Measurements from ENCODE around the gene LLPH. TPM values are rescaled to one million over a fixed set of nuclear protein-coding genes. Genes with fewer than 3 reads are reported as not detected.

The LLPH gene
- total RNA-seq, 2 donors from 2014 or later: 7.0 to 10.1 TPM

DNA sequence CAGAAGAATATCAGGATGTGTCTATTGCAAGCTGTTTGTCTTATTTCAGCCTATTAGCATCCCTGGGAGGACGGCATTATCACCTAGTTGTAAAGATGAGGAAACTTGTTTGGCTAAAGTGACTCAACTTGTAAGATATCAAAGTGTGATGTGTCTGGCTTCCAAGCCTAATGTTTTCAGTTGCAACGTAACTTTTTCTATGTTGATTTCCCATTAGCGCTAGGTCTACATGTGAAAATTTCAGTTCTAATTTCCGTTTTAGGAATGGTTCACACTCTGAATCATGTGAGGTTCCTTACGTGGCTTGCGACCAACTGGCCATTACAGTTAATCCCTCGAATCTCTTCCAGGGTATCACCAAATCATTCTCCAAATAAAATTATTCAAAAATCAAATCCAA is 58.0 kb downstream of the LLPH start:
- TF ChIP-seq, protein P1, sequence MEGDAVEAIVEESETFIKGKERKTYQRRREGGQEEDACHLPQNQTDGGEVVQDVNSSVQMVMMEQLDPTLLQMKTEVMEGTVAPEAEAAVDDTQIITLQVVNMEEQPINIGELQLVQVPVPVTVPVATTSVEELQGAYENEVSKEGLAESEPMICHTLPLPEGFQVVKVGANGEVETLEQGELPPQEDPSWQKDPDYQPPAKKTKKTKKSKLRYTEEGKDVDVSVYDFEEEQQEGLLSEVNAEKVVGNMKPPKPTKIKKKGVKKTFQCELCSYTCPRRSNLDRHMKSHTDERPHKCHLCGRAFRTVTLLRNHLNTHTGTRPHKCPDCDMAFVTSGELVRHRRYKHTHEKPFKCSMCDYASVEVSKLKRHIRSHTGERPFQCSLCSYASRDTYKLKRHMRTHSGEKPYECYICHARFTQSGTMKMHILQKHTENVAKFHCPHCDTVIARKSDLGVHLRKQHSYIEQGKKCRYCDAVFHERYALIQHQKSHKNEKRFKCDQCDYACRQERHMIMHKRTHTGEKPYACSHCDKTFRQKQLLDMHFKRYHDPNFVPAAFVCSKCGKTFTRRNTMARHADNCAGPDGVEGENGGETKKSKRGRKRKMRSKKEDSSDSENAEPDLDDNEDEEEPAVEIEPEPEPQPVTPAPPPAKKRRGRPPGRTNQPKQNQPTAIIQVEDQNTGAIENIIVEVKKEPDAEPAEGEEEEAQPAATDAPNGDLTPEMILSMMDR (IDR thresholded peaks at IDR 0.05): no peak
- H3K9me3 ChIP-seq: no peaks in the 10 kb centered on the region
- H3K4me3 ChIP-seq: no peak overlapping the region
- H3K27me3 ChIP-seq: no peaks in the 10 kb centered on the region
- H3K4me1 ChIP-seq: no peaks in the 10 kb centered on the region
- DNase-seq (ENCODE audit: low spot score): no peak
- no peaks in the 10 kb centered on the region for H3K36me3 ChIP-seq
- H3K27ac ChIP-seq: no peak overlapping the region

DNA sequence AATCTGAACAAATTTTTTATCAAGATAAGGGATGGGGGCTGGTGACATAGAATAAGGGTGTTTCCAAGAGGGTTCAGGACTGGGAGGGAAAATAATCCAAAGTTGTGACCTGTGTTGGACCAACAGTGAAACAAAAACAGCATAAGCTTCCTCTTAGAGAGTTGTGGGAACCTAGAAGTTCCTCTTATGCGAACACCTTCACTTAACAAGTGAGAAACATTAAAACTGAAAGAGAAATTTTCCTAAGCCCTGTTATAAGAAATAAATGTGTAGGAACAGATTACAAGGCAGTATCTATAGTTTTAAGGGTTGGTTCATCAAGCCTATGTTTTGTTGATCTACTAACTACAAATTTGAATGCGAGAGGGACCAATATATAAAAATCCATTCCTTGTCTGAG is 58.4 kb downstream of the LLPH start:
- no peak for DNase-seq (ENCODE audit: low spot score)
- TF ChIP-seq, protein P1 (IDR thresholded peaks at IDR 0.05): no peak
- no peaks in the 10 kb centered on the region for H3K4me1 ChIP-seq
- no peaks in the 10 kb centered on the region for H3K36me3 ChIP-seq
- no peaks in the 10 kb centered on the region for H3K9me3 ChIP-seq
- no peak overlapping the region for H3K4me3 ChIP-seq
- no peak overlapping the region for H3K27ac ChIP-seq
- H3K27me3 ChIP-seq: no peaks in the 10 kb centered on the region

DNA sequence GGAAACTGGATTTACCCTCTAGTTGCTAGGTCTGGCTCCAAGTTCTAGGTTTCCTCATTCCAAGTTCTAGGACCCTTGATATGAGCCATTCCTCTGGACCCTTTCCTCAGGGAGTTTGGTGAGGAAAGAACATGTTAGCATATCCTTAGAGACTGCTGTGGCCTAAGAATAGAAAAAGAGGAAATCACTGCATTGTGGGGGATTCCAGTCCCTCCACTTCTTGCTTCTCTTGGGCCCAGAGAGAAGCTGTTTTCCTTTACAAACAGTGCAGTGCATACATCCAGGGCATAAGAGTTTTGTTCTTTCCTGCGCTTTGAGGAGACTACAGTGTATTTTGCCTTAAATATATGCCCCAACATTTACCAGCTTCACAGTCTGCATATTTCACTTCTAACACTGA is 59.0 kb downstream of the LLPH start:
- Histone ChIP-seq H3K9me3 (no peaks in the 10 kb centered on the region), H3K36me3 (no peaks in the 10 kb centered on the region), H3K27ac (no peak overlapping the region), H3K27me3 (no peaks in the 10 kb centered on the region), H3K4me3 (no peak overlapping the region), H3K4me1 (no peaks in the 10 kb centered on the region)
- DNase-seq (ENCODE audit: low spot score): no peak
- TF ChIP-seq, protein P1 (IDR thresholded peaks at IDR 0.05): no peak

DNA sequence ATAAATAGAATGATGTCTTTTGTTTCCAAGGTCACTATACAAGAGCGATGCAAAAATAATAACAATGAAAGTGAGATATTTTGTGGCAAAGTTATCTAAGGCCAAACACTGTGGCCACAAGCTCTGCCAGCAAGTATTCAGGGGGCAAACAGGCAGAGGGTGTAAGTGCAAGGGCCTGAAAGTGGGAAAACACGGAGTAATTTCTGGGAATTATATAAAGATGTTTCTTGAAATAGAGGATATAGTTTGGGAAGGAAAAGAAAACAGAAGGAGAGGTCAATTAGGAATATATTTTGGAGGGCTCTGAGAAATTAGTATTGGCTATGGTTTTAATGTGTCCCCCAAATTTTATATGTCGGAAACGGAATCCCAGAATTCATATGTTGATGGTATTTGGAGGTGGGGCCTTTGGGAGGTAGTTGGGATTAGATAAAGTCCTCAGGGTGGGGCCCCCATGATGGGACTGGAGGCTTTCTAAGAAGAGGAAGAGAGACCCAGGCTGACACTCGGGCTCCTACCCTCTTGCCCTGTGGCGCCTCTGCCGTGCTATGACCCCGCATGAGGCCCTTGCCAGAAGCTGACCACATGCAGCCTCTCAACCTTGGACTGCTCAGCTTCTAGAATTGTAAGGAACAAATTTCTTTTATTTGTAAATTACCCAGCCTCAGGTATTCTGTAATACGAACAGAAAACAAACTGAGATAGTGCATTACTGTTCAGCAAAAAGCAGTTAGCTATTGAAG is 60.0 kb downstream of the LLPH start:
- no peaks in the 10 kb centered on the region for H3K9me3 ChIP-seq
- no peak overlapping the region for H3K27ac ChIP-seq
- H3K36me3 ChIP-seq: no peaks in the 10 kb centered on the region
- TF ChIP-seq, protein P1 (IDR thresholded peaks at IDR 0.05): no peak
- H3K4me3 ChIP-seq: no peak overlapping the region
- H3K27me3 ChIP-seq: no peaks in the 10 kb centered on the region
- H3K4me1 ChIP-seq: no peaks in the 10 kb centered on the region
- no peak for DNase-seq (ENCODE audit: low spot score)

DNA sequence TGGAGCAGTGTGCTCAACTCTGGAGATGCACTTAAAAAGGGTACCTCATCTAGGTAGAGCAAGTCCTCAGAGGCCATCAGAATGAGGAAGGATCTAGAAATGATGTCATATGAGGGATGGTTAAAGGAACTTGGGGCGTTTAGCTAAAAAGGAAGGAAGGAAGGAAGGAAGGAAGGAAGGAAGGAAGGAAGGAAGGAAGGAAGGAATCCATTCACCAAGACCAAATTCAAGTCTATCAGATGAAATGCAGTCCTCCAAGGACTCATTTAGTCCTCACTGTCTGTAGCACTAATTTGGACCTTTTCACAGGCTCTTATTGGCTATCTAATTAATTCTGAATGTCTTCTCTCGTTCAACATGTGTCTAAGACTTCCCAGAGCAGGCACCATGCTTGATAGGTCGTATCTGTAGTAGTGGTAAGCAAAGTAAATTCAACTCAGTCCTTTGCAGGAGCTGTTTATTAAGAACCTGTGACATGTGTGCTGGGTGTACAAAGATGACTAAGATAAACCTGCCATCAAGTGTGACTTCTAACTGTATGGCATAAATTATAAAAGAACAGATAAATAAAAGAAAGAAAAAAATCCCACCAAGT is 63.5 kb downstream of the LLPH start:
- H3K27ac ChIP-seq: no peak overlapping the region
- no peak for DNase-seq (ENCODE audit: low spot score)
- TF ChIP-seq, protein P1 (IDR thresholded peaks at IDR 0.05): no peak

More for the DNA sequence above, 63.5 kb downstream of the LLPH start:
- Histone ChIP-seq H3K36me3 (no peaks in the 10 kb centered on the region), H3K27me3 (no peaks in the 10 kb centered on the region), H3K4me3 (no peak overlapping the region), H3K9me3 (no peaks in the 10 kb centered on the region), H3K4me1 (no peaks in the 10 kb centered on the region)

Other genes with a start within 250 kb of the LLPH start
- gene TMBIM4, start 39.2 kb upstream of the LLPH start, total RNA-seq: 100 to 1,000 TPM; 107 to 139 TPM
- gene IRAK3, start 58.5 kb upstream of the LLPH start, total RNA-seq: 10 to 100 TPM; 12.3 to 15.8 TPM
- gene HELB, start 171.7 kb upstream of the LLPH start, total RNA-seq: under 1 TPM; 0.86 to 0.93 TPM